ENCODE measurements around the gene OSGEPL1.
"Not testable (repeated sequence)": the region's sequence is repeated elsewhere in the genome, so short reads cannot be mapped to it uniquely, and the experiment has no call there.

Gene OSGEPL1

GRCh38 chr2:189762551-189763298 lies at the start of gene OSGEPL1:
TSS of gene OSGEPL1 (minus strand) at chr2:189762792. CDS start at chr2:189761640, 1,152 bp downstream.
- peak; percentile 99 for DNase-seq

GRCh38 chr2:189803431-189803830 lies 40.8 kb upstream of the OSGEPL1 start:
- no peak for DNase-seq

- no peak for DNase-seq
Observed at GRCh38 chr2:189802396-189802912, 39.9 kb upstream of the OSGEPL1 start.

- no peak for DNase-seq
Observed at GRCh38 chr2:189799531-189799930, 36.9 kb upstream of the OSGEPL1 start.

GRCh38 chr2:189799030-189799331 lies 36.4 kb upstream of the OSGEPL1 start:
- DNase-seq: no peak

GRCh38 chr2:189798312-189799029 lies 35.9 kb upstream of the OSGEPL1 start:
- DNase-seq: peak; percentile 77

GRCh38 chr2:189797902-189798301 lies 35.3 kb upstream of the OSGEPL1 start:
- no peak for DNase-seq

- DNase-seq: no peak
Observed at GRCh38 chr2:189794310-189794709, 31.7 kb upstream of the OSGEPL1 start.

- DNase-seq: no peak
Observed at GRCh38 chr2:189791338-189792042, 28.9 kb upstream of the OSGEPL1 start.

- DNase-seq: peak; percentile 87
Observed at GRCh38 chr2:189783927-189784867, 21.6 kb upstream of the OSGEPL1 start, which contains the start of the genes ORMDL1 and PMS1. TSS of gene ORMDL1 (minus strand) at chr2:189784339. CDS start at chr2:189782595, 1,744 bp downstream. TSS of gene PMS1 (plus strand) at chr2:189784450. CDS start at chr2:189791810, 7,360 bp downstream.

GRCh38 chr2:189783451-189783926 lies 20.9 kb upstream of the OSGEPL1 start:
- DNase-seq: peak; percentile 50

GRCh38 chr2:189782221-189782671 lies 19.7 kb upstream of the OSGEPL1 start:
- DNase-seq: no peak

GRCh38 chr2:189772212-189772611 lies 9.6 kb upstream of the OSGEPL1 start:
- DNase-seq: peak; percentile 92

- DNase-seq: no peak
Observed at GRCh38 chr2:189770590-189771322, 8.2 kb upstream of the OSGEPL1 start.

GRCh38 chr2:189763908-189764661 lies 1.5 kb upstream of the OSGEPL1 start:
- no peak for DNase-seq

- no peak for DNase-seq
Observed at GRCh38 chr2:189762229-189762550, 402 bp downstream of the OSGEPL1 start.

- DNase-seq: not testable (repeated sequence)
Observed at GRCh38 chr2:189760154-189760553, 2.4 kb downstream of the OSGEPL1 start.

- no peak for DNase-seq
Observed at GRCh38 chr2:189756311-189756952, 6.2 kb downstream of the OSGEPL1 start.

GRCh38 chr2:189751080-189751658 lies 11.4 kb downstream of the OSGEPL1 start:
- DNase-seq: peak; percentile 27

GRCh38 chr2:189729430-189729829 lies 33.2 kb downstream of the OSGEPL1 start:
- no peak for DNase-seq
